ENCODE measurements around the gene LRRK1. TPM values are rescaled to one million over a fixed set of nuclear protein-coding genes. Genes with fewer than 3 reads are reported as not detected.

LRRK1 gene
- total RNA-seq, 1 donor from 2014 or later: 21.1 TPM

DNA sequence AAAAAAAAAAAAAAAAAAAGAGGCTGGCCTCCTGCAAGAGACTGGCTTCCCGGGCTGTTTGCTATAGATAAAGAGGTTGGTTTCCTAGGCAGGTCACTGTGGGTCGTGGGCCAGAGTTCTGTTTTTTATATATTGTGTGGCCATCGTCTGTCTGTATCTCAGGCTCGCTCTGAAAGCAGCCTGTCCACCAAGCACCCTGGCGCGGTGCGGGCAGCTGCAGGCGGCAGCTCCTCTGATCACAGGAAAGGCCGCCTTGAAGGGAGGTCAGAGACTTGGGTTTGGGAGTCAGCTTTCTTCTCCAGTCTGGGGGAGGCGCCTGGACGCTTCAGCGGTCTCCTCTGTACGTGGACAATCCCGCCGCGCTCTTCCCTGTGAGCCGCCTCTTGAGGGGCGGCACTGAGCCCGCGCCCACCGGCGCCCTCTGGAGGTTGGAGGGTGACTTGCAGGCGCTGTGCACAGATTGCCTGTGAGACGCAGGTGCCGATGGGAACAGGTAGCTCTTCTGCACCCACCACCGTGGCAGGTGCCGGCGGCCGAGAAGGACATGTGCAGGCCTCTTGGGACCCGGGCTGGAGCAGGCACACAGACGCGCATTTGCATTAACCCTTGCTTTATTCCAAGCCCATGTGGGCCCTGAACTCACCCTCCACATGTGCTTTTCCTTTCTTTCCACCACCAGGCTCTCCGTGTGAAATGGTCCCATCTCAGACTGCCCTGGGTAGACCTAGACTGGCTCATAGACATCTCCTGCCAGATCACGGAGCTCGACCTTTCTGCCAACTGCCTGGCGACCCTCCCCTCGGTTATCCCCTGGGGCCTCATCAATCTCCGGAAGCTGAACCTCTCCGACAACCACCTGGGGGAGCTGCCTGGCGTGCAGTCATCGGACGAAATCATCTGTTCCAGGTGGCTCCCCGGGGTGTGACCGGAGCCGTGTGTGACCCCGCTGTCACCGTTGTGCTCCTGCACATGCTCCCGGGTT is 89.3 kb downstream of the LRRK1 start:
- Histone ChIP-seq H3K27me3 (no peaks in the 10 kb centered on the region), H3K36me3 (peaks cover 0 to 4% of the 10 kb centered on the region in 2 donors), H3K4me1 (peaks cover 18% of the 10 kb centered on the region), H3K9me3 (no peaks in the 10 kb centered on the region), H3K27ac (no peak overlapping the region), H3K4me3 (peak overlapping the region; percentile 29 to 37)
- intact Hi-C loops (cut with DNase I): loop anchor here (5.0 kb wide), 1 partner anchor 381 kb away; no protein-coding TSS in a partner anchor
- TF ChIP-seq POLR2AphosphoS5 (IDR thresholded peaks at IDR 0.05; ENCODE audit: insufficient read depth in 1 of 2, low read depth in 1 of 2) (peak; percentile 19 to 22), POLR2A (IDR thresholded peaks at IDR 0.05) (no peak)
- TF ChIP-seq, protein P1, sequence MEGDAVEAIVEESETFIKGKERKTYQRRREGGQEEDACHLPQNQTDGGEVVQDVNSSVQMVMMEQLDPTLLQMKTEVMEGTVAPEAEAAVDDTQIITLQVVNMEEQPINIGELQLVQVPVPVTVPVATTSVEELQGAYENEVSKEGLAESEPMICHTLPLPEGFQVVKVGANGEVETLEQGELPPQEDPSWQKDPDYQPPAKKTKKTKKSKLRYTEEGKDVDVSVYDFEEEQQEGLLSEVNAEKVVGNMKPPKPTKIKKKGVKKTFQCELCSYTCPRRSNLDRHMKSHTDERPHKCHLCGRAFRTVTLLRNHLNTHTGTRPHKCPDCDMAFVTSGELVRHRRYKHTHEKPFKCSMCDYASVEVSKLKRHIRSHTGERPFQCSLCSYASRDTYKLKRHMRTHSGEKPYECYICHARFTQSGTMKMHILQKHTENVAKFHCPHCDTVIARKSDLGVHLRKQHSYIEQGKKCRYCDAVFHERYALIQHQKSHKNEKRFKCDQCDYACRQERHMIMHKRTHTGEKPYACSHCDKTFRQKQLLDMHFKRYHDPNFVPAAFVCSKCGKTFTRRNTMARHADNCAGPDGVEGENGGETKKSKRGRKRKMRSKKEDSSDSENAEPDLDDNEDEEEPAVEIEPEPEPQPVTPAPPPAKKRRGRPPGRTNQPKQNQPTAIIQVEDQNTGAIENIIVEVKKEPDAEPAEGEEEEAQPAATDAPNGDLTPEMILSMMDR (IDR thresholded peaks at IDR 0.05): peak; percentile 64 to 75 (median 75)
- DNase-seq (ENCODE audit: extremely low spot score in 2 of 2): peak; percentile 87 to 89

DNA sequence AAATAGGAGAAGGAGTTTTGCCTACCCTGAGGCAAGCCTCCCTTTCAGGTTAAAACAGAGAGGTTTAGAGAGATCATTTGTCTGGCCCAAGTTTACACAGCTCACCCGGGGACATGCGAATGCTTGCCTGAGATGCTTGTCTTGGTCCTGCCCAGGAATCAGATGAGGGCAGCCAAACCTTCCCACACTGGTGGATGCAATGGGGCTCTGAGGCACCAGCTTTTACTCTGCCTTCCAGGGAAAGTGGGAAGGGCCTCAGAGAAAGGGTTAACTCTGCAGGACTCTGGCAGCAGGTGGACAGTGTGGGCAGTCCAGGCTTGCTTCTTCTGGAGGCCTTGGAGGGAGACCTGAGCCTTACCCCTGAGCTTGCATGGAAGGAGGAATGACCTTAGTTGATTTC is 90.0 kb downstream of the LRRK1 start:
- intact Hi-C loops (cut with DNase I): loop anchor here (5.0 kb wide), 1 partner anchor 382 kb away; no protein-coding TSS in a partner anchor

GRCh38 chr15:101010781-101011180 is 91.6 kb downstream of the LRRK1 start:
- intact Hi-C loops (cut with DNase I): loop anchor here (2.0 kb wide), 1 partner anchor 252 kb away; no protein-coding TSS in a partner anchor

More for the DNA sequence above, 90.0 kb downstream of the LRRK1 start:
- TF ChIP-seq POLR2A (IDR thresholded peaks at IDR 0.05) (no peak), POLR2AphosphoS5 (IDR thresholded peaks at IDR 0.05; ENCODE audit: insufficient read depth in 1 of 2, low read depth in 1 of 2) (no peak)
- TF ChIP-seq, protein P1 (IDR thresholded peaks at IDR 0.05): no peak
- DNase-seq (ENCODE audit: extremely low spot score in 2 of 2): peak; percentile 61 to 70
- Histone ChIP-seq H3K9me3 (no peaks in the 10 kb centered on the region), H3K4me1 (peaks cover 18% of the 10 kb centered on the region), H3K36me3 (peaks cover 0 to 4% of the 10 kb centered on the region in 2 donors), H3K27me3 (no peaks in the 10 kb centered on the region), H3K27ac (no peak overlapping the region), H3K4me3 (no peak overlapping the region)

GRCh38 chr15:101012326-101013200 is 93.4 kb downstream of the LRRK1 start:
- H3K9me3 ChIP-seq: no peaks in the 10 kb centered on the region
- H3K27ac ChIP-seq: no peak overlapping the region
- H3K4me3 ChIP-seq: no peak overlapping the region
- intact Hi-C loops (cut with DNase I): no loop called here
- TF ChIP-seq POLR2AphosphoS5 (IDR thresholded peaks at IDR 0.05; ENCODE audit: insufficient read depth in 1 of 2, low read depth in 1 of 2) (no peak), POLR2A (IDR thresholded peaks at IDR 0.05) (no peak)
- TF ChIP-seq, protein P1 (IDR thresholded peaks at IDR 0.05): no peak
- H3K4me1 ChIP-seq: peaks cover 13% of the 10 kb centered on the region
- peaks cover 0 to 14% of the 10 kb centered on the region in 2 donors for H3K36me3 ChIP-seq
- DNase-seq (ENCODE audit: extremely low spot score in 2 of 2): peak; percentile 83 to 87
- H3K27me3 ChIP-seq: no peaks in the 10 kb centered on the region

More at GRCh38 chr15:101010781-101011180, 91.6 kb downstream of the LRRK1 start:
- Histone ChIP-seq H3K4me1 (peaks cover 18% of the 10 kb centered on the region), H3K4me3 (no peak overlapping the region), H3K27ac (no peak overlapping the region), H3K27me3 (no peaks in the 10 kb centered on the region), H3K36me3 (peaks cover 0 to 9% of the 10 kb centered on the region in 2 donors), H3K9me3 (no peaks in the 10 kb centered on the region)
- DNase-seq (ENCODE audit: extremely low spot score in 2 of 2): peak; percentile 43 to 67
- TF ChIP-seq, protein P1 (IDR thresholded peaks at IDR 0.05): no peak
- TF ChIP-seq POLR2AphosphoS5 (IDR thresholded peaks at IDR 0.05; ENCODE audit: insufficient read depth in 1 of 2, low read depth in 1 of 2) (no peak), POLR2A (IDR thresholded peaks at IDR 0.05) (no peak)
